ENCODE data around the gene MGAT5B. TPM values are rescaled to one million over a fixed set of nuclear protein-coding genes. Genes with fewer than 3 reads are reported as not detected.

MGAT5B gene
- total and polyA plus RNA-seq, 2 of the 13 experiments (the other 11 are each of a cell fraction or from before 2014, with no cell fraction given) = 0.07 to 0.13 TPM

GRCh38 chr17:76872221-76872873 lies 4.1 kb downstream of the MGAT5B start (continued):
- TF ChIP-seq, protein P1, sequence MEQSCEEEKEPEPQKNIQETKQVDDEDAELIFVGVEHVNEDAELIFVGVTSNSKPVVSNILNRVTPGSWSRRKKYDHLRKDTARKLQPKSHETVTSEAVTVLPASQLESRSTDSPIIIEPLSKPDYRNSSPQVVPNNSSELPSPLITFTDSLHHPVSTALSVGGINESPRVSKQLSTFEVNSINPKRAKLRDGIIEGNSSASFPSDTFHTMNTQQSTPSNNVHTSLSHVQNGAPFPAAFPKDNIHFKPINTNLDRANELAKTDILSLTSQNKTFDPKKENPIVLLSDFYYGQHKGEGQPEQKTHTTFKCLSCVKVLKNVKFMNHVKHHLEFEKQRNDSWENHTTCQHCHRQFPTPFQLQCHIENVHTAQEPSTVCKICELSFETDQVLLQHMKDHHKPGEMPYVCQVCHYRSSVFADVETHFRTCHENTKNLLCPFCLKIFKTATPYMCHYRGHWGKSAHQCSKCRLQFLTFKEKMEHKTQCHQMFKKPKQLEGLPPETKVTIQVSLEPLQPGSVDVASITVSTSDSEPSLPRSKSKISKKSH (CRISPR knock-in tag; IDR thresholded peaks at IDR 0.05; ENCODE audit: borderline replicate concordance) = no peak

DNA sequence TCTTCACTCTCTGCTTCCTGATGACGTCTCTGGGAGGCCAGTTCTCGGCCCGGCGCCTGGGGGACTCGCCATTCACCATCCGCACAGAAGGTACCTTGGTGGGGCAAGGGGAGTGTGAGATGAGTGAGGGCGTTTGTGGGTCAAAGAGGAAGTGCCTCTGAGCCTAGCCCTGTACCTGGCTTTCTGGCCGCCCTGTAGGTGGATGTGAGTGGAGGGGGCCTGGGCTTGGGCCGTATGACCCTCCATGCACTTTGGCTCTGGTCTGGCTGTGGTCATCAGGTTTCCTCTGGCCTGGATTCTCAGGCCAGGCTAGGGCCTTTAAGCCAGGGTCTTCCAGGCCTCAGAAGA lies 4.6 kb downstream of the MGAT5B start:
- Histone ChIP-seq H3K4me2 (ENCODE audit: low read depth, low read length) (no peak overlapping the region), H3K27me3 (ENCODE audit: control insufficient read depth in 1 of 2, insufficient read depth in 2 of 2, low read length in 2 of 2) (peaks cover 18 to 46% of the 10 kb centered on the region in 2 experiments; a peak in 4 of 5 replicates), H3K9me3 (ENCODE audit: low read length) (peaks cover 9% of the 10 kb centered on the region; the same call in 1 of the 2 replicates), H2AFZ (ENCODE audit: low read length) (no peak overlapping the region), H3K4me3 (replicated peaks in 1 of 3; ENCODE audit: insufficient read depth in 1 of 3, low read depth in 2 of 3, low read length in 3 of 3) (no peak overlapping the region), H3K36me3 (replicated peaks in 1 of 2; ENCODE audit: control insufficient read depth in 1 of 2, insufficient read depth in 2 of 2, low read length in 2 of 2) (no peaks in the 10 kb centered on the region), H3K79me2 (ENCODE audit: insufficient read depth, low read length) (no peaks in the 10 kb centered on the region), H3K9ac (ENCODE audit: insufficient read depth, low read depth, low read length) (no peak overlapping the region), H3K4me1 (ENCODE audit: insufficient read depth, low read length) (no peaks in the 10 kb centered on the region), H3K27ac (ENCODE audit: extremely low read length, insufficient read depth, low read length) (no peak overlapping the region), H4K20me1 (ENCODE audit: insufficient read depth, low read length) (no peaks in the 10 kb centered on the region; the same call in 1 of the 2 replicates)
- DNase-seq (ENCODE audit: low spot score) = no peak
- no TSS peak for BruUV-seq (replicated peaks)
- ATAC-seq = no peak
- ChIA-PET CTCF (ENCODE audit: low intra/inter-chr PET ratio, low total read pairs) (no interaction called here), POLR2A (no interaction called here)
- WGBS (ENCODE audit: low lambda C conversion rate) = 36% methylated on average over 9 of the region's 9 CpGs
- TF ChIP-seq ZFP36 (IDR thresholded peaks at IDR 0.05; ENCODE audit: borderline replicate concordance, low read depth, low read length, partially characterized antibody) (no peak), SSRP1 (CRISPR knock-in tag; IDR thresholded peaks at IDR 0.05) (no peak), ZNF335 (CRISPR knock-in tag; IDR thresholded peaks at IDR 0.05) (no peak), PITX1 (CRISPR knock-in tag; IDR thresholded peaks at IDR 0.05) (no peak), SP1 (IDR thresholded peaks at IDR 0.05) (no peak), SP1 (CRISPR knock-in tag; IDR thresholded peaks at IDR 0.05) (no peak), AHR (CRISPR knock-in tag; IDR thresholded peaks at IDR 0.05) (no peak)
- in situ Hi-C loops (cut with HindIII; ENCODE audit: extremely low pct_ligation_motif_present, low pct_unique_long_range_greater_than_20kb) (loop anchor here (25.0 kb wide), 1 partner anchor 364 kb away; no protein-coding TSS in a partner anchor), intact Hi-C loops (cut with micrococcal nuclease; ENCODE audit: unreplicated experiment) (no loop called here)
- no peak for FAIRE-seq

All from HepG2 (cell line).